Neural cell (in vitro differentiated cells): ENCODE results near the gene GRAMD1C. TPM values are rescaled to one million over a fixed set of nuclear protein-coding genes. Genes with fewer than 3 reads are reported as not detected.

Source experiments
- H2AFZ ChIP-seq: fragments of 200-600, 300-800 bp; sonication (generic), shearing (Covaris generic); 2 replicates; pipeline ENCODE4 v1.6.0; 2014; ENCODE audit warnings: low read depth, mild to moderate bottlenecking, antibody characterized with exemption, low read length, moderate library complexity
- H3F3A ChIP-seq: fragments of 200-600 bp; shearing (Covaris generic); 2 replicates; pipeline ENCODE4 v1.6.1; 2016; ENCODE audit warnings: mild to moderate bottlenecking, moderate library complexity, mixed read lengths, antibody characterized with exemption, low read length; ENCODE audit not compliant: insufficient read depth, poor library complexity, severe bottlenecking
- H3K27ac ChIP-seq: fragments of 200-600, 300-800 bp; sonication (generic), shearing (Covaris generic); 2 replicates; pipeline ENCODE4 v1.5.1; 2014; ENCODE audit warnings: mild to moderate bottlenecking, low read length, moderate library complexity
- H3K27me3 ChIP-seq: fragments of 300-800, 200-600 bp; sonication (generic), shearing (Covaris generic); 2 replicates; pipeline ENCODE4 v1.6.0; 2014; ENCODE audit warnings: mild to moderate bottlenecking, low read depth, low read length, moderate library complexity; ENCODE audit not compliant: insufficient read depth
- H3K36me3 ChIP-seq: fragments of 300-800, 200-600 bp; sonication (generic), shearing (Covaris generic); 2 replicates; pipeline ENCODE4 v1.5.1; 2014; ENCODE audit warnings: mild to moderate bottlenecking, antibody characterized with exemption, low read length, moderate library complexity; ENCODE audit not compliant: insufficient read depth
- H3K4me2 ChIP-seq: fragments of 300-800, 200-600 bp; sonication (generic), shearing (Covaris generic); 2 replicates; pipeline ENCODE4 v1.6.0; 2014; ENCODE audit warnings: mild to moderate bottlenecking, low read length
- H3K4me3 ChIP-seq: fragments of 300-800, 200-600 bp; sonication (generic), shearing (Covaris generic); 2 replicates; pipeline ENCODE4 v1.5.1; 2014; ENCODE audit warnings: mild to moderate bottlenecking, low read length, moderate library complexity
- H3K79me2 ChIP-seq: fragments of 200-600 bp; shearing (Covaris generic); replicated peaks from 2 replicates; pipeline ENCODE4 v1.6.0; 2014; ENCODE audit warnings: mild to moderate bottlenecking, low read length, moderate library complexity; ENCODE audit not compliant: insufficient read depth
- H3K9ac ChIP-seq: fragments of 300-800, 200-600 bp; sonication (generic), shearing (Covaris generic); 2 replicates; pipeline ENCODE4 v1.6.1; 2016; ENCODE audit warnings: mild to moderate bottlenecking, low read length, mixed read lengths
- H3K9me2 ChIP-seq: fragments of 200-600 bp; shearing (Covaris generic); 2 replicates; pipeline ENCODE4 v1.6.1; 2016; ENCODE audit warnings: mild to moderate bottlenecking, low read length, mixed read lengths; ENCODE audit not compliant: insufficient read depth
- H3K9me3 ChIP-seq: fragments of 200-600, 300-800 bp; sonication (generic), shearing (Covaris generic); 2 replicates; pipeline ENCODE4 v1.6.1; 2016; ENCODE audit warnings: mild to moderate bottlenecking, mixed run types, low read length, moderate library complexity, mixed read lengths
- H4K20me1 ChIP-seq: fragments of 200-600 bp; shearing (Covaris generic); 2 replicates; pipeline ENCODE4 v1.6.1; 2016; ENCODE audit warnings: mild to moderate bottlenecking, mixed run types; ENCODE audit not compliant: insufficient read depth
- CTCF ChIP-seq: fragments of 450-650 bp; IDR thresholded peaks from 2 replicates; pipeline ENCODE4 v1.5.1; 2014; ENCODE audit warnings: antibody characterized with exemption, mild to moderate bottlenecking, moderate library complexity; ENCODE audit not compliant: poor library complexity, severe bottlenecking
- EP300 ChIP-seq: fragments of 450-650 bp; conservative IDR thresholded peaks from 2 replicates; pipeline ENCODE4 v1.6.1; 2014; ENCODE audit warnings: antibody characterized with exemption, mild to moderate bottlenecking, moderate library complexity; ENCODE audit not compliant: poor library complexity, severe bottlenecking
- EZH2 ChIP-seq: fragments of 200-600, 300-800 bp; shearing (Covaris generic), sonication (generic); IDR thresholded peaks from 2 replicates; pipeline ENCODE4 v1.6.1; 2014; ENCODE audit warnings: antibody characterized with exemption, low read length, borderline replicate concordance, mild to moderate bottlenecking; ENCODE audit not compliant: insufficient read depth, poor library complexity, severe bottlenecking
- MXI1 ChIP-seq: fragments of 450-650 bp; conservative IDR thresholded peaks from 2 replicates; pipeline ENCODE4 v1.6.1; 2014; ENCODE audit warnings: antibody characterized with exemption, mild to moderate bottlenecking; ENCODE audit not compliant: poor library complexity, severe bottlenecking
- POLR2AphosphoS5 ChIP-seq: IDR thresholded peaks from 2 replicates; pipeline ENCODE4 v1.6.1; 2012
- RAD21 ChIP-seq: fragments of 450-650 bp; conservative IDR thresholded peaks from 2 replicates; pipeline ENCODE4 v1.6.1; 2014; ENCODE audit warnings: antibody characterized with exemption, mild to moderate bottlenecking, moderate library complexity
- REST ChIP-seq: IDR thresholded peaks from 2 replicates; pipeline ENCODE4 v1.6.1; 2012; ENCODE audit warnings: borderline replicate concordance
- SMC3 ChIP-seq: fragments of 450-650 bp; conservative IDR thresholded peaks from 2 replicates; pipeline ENCODE4 v1.6.1; 2014; ENCODE audit warnings: antibody characterized with exemption, mild to moderate bottlenecking, moderate library complexity; ENCODE audit not compliant: poor library complexity
- TAF1 ChIP-seq: IDR thresholded peaks from 2 replicates; pipeline ENCODE4 v1.6.1; 2012; ENCODE audit warnings: low read depth
- polyA plus RNA-seq: library from polyadenylated mRNA; depleted of rRNA; stranded (reverse); fragments of >200 nt; gene quantifications from 2 replicates; pipeline ENCODE4 v1.2.3, GENCODE V29; 2014

The GRAMD1C gene
- polyA plus RNA-seq, 1 donor from 2014 or later, result 31.0 TPM

- Histone ChIP-seq H3F3A (no peaks in the 10 kb centered on the region), H2AFZ (no peak overlapping the region), H3K9me2 (no peaks in the 10 kb centered on the region), H3K27ac (no peak overlapping the region), H3K4me2 (no peak overlapping the region), H3K79me2 (no peaks in the 10 kb centered on the region), H3K9me3 (no peaks in the 10 kb centered on the region), H4K20me1 (no peaks in the 10 kb centered on the region), H3K27me3 (no peaks in the 10 kb centered on the region), H3K9ac (no peak overlapping the region), H3K36me3 (no peaks in the 10 kb centered on the region), H3K4me3 (no peak overlapping the region)
- TF ChIP-seq EP300 (no peak), REST (no peak), CTCF (no peak), SMC3 (no peak), MXI1 (no peak), EZH2 (no peak), RAD21 (no peak), TAF1 (no peak), POLR2AphosphoS5 (no peak)
Measured at GRCh38 chr3:113963879-113964278, 125.3 kb downstream of the GRAMD1C start.

DNA sequence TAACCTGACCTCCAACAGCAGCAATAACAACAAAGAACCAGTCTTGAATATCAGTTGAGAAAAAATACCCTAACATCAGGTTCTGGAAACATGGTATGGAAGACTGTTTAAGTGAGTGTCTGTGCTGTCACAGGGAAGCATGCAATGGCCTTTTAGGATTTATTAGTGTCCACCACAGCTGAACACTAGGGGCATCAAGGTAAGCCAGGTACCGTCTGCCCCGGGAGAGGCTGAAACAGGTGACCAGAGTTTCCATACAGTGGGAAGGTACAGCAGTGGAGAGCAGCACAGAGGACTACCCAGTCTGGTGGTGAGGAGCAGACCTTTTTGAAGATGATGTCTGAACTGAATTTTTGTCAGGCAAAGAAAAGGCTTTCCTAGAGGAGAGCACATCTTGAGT lies 127.6 kb downstream of the GRAMD1C start:
- Histone ChIP-seq H3K4me3 (no peak overlapping the region), H3K27ac (no peak overlapping the region), H3K4me2 (no peak overlapping the region), H3K27me3 (no peaks in the 10 kb centered on the region), H3K36me3 (no peaks in the 10 kb centered on the region), H3K79me2 (no peaks in the 10 kb centered on the region), H4K20me1 (no peaks in the 10 kb centered on the region), H3K9me2 (no peaks in the 10 kb centered on the region), H3K9me3 (no peaks in the 10 kb centered on the region), H3K9ac (no peak overlapping the region), H3F3A (no peaks in the 10 kb centered on the region), H2AFZ (no peak overlapping the region)
- TF ChIP-seq TAF1 (no peak), REST (no peak), EP300 (no peak), EZH2 (no peak), MXI1 (no peak), RAD21 (no peak), SMC3 (no peak), CTCF (no peak), POLR2AphosphoS5 (no peak)
